SU-DHL-6 (cell line): ENCODE measurements around the gene FFAR4.

Experiments
- CTCF ChIP-seq: fragments of 200-600 bp; sonication (generic); IDR thresholded peaks from one replicate; pipeline ENCODE4 v1.5.1; 2017; ENCODE audit warnings: antibody characterized with exemption, mild to moderate bottlenecking, low read length, moderate library complexity; ENCODE audit not compliant: insufficient read depth, poor library complexity, severe bottlenecking
- EZH2phosphoT487 ChIP-seq: fragments of 200-600 bp; sonication (generic), shearing (Covaris generic); conservative IDR thresholded peaks from 2 replicates; pipeline ENCODE4 v1.6.1; 2018; ENCODE audit warnings: mild to moderate bottlenecking, antibody characterized with exemption, low read length, moderate library complexity, mixed read lengths

GRCh38 chr10:93567277-93568104, 1.0 kb downstream of the FFAR4 start:
- no peak for TF ChIP-seq CTCF
- no peak for TF ChIP-seq EZH2phosphoT487
